NCI-H510A (cell line): Measurements from ENCODE around the gene EIF5.
"Not testable (repeated sequence)": the region's sequence is repeated elsewhere in the genome, so short reads cannot be mapped to it uniquely, and the experiment has no call there.

Experiments
- DNase-seq: peaks from one replicate; lab custom pipeline; 2025; lab: John Stamatoyannopoulos, UW

The EIF5 gene

DNA sequence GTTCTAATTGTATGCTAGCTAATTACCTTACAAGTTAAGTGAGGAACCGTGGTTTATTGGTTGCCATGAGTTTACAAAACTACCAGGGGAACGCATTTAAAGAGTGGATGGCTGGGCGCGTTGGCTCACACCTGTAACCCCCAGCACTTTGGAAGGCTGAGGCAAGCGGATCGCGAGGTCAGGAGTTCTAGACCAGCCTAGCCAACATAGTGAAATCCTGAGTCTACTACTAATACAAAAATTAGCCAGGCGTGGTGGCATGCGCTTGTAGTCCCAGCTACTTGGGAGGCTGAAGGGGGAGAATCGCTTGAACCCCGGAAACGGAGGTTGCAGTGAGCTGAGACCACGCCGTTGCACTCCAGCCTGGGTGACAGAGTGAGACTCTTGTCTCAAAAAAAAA lies 2.2 kb downstream of the EIF5 start:
- DNase-seq: no peak

- DNase-seq: no peak
These were observed 3.8 kb downstream of the EIF5 start for GRCh38 chr14:103337794-103338193.

- DNase-seq: no peak
These were observed 5.5 kb downstream of the EIF5 start for GRCh38 chr14:103339561-103339960.

GRCh38 chr14:103340480-103341212 lies 6.6 kb downstream of the EIF5 start:
- no peak for DNase-seq

DNA sequence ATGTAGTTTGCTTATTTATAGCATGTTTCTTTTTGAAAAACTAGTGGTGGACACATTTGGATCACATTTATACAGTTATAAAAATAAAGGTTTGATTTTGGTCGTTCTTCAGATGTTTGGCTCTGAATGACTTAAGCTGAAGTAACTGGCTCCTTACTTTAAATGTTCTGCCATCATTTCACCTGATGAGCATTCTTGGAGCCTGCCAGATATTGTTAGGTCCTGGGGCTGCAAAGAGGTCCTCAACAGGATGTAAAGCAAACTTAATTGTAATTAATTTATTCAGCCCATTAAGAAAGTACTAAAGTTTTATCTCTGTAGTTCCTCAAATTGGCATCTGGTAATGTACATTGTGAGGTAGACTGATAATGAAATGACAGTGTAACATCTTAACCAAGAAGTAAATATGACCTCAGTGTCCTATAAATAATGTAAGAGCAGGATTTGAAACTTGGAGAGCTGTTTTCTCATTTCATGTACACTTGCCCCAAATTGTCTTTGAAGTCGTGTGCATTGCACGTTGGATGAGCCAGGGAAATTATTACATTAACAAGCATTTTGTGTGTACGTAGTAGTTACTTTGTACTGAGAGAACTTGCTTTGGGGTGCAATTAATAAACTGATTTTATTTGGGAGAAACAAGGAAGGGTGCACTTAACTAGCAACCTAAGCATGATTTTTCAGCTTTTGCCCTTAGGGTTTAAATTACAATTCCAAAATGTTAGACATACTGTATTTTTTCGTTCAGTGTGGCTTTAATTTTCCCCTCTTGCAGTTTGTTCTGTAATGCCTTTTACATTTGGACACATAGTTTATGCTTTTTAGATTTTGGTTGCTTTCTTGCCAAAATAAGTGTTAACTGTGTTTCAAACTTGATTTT lies 7.5 kb downstream of the EIF5 start:
- no peak for DNase-seq

GRCh38 chr14:103343164-103343879 lies 9.3 kb downstream of the EIF5 start:
- DNase-seq: no peak

- no peak for DNase-seq
These were observed 10.1 kb downstream of the EIF5 start for GRCh38 chr14:103343905-103344797.

DNA sequence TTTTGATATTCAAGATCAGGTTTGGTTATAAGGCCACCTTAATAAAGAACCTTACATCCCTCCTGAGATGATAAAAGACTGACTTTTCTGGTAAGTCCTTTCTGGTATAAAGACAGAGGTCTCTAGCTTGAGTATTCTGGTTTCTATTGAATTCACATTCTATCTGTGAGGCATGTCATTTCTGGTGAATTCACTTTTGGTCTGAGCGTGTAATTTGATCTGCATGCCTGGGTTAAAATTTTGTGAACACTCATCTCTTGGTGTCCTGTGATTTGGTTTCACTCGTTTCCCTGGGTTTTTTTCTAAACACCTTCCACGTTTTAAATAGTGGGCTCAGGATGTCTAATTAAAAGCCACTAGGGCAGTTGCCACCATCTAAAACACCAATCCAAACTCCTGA lies 12.2 kb downstream of the EIF5 start:
- DNase-seq: no peak

DNA sequence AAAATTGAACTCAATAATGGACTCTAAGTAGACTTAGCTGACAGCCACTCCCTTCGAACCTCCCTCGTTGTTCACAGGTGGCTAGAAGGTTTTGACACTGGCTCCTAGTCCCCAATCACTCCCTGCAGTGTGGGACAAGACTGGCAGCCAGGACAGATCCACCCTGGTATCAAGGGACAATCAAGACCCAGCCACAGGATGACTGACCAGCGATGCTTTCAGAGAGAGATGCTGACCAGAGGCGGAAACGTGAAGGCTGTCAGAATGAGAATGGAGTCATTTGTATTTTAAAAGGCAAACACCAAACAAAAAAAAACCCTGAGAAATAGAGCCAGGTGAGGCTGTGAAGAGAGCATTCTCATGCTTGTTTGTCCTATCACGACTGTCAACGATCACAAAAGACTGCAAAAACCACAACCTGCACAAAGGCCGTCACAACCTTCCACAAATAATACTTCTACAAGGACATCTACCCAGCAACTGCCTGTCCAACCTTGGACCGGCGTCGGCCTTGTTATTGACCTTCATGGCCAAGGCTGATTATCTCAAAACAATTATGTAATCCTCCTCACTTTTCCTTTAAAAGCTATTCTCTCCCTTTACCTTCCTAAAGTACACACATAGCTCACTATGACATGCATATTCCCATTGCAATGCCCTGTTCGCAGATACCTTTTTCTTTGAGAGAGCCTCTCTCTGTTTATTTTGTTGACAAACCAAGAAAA lies 13.2 kb downstream of the EIF5 start:
- no peak for DNase-seq

DNA sequence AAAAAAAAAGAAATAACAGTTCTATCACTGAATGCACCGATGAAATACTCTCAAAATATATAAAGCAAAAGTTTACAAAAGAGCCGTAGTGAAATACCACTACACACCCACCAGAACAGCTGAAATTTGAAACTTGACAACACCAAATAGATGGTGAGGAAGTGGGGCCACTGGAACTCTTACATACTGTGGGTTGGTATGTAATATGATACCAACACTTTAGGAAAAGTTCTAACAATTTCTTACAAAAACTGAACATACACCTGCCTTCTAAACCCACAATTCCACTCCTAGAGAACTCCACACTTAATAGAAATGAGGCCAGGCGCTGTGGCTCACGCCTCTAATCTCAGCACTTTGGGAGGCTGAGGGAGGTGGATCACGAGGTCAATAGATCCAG lies 14.1 kb downstream of the EIF5 start:
- no peak for DNase-seq

GRCh38 chr14:103349982-103350381 lies 15.9 kb downstream of the EIF5 start:
- DNase-seq: no peak

DNA sequence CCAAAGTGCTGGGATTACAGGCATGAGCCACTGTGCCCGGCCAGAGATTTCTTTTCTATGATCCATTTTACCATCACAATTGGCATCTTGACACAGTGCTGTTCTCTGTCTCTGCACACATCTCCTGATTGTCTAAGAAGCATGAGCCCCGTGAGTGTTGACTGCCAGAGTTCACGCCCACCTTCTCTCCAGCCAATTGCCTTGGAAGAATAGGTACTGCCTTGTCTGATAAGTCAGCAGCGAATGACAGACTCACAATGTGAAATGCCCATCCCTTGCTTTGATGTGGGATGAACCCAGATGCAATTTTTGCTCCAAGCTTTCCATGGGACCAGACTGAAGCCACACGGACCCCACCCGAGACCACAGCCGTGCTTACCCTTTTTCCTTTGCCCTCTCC lies 19.3 kb downstream of the EIF5 start:
- no peak for DNase-seq

GRCh38 chr14:103354141-103354540 lies 20.1 kb downstream of the EIF5 start:
- DNase-seq: no peak

- DNase-seq: no peak
These were observed 22.1 kb downstream of the EIF5 start for GRCh38 chr14:103356024-103356682.

GRCh38 chr14:103357552-103357951 lies 23.5 kb downstream of the EIF5 start:
- DNase-seq: not testable (repeated sequence)

GRCh38 chr14:103360548-103360947 lies 26.5 kb downstream of the EIF5 start:
- no peak for DNase-seq

GRCh38 chr14:103361867-103362266 lies 27.8 kb downstream of the EIF5 start:
- no peak for DNase-seq

DNA sequence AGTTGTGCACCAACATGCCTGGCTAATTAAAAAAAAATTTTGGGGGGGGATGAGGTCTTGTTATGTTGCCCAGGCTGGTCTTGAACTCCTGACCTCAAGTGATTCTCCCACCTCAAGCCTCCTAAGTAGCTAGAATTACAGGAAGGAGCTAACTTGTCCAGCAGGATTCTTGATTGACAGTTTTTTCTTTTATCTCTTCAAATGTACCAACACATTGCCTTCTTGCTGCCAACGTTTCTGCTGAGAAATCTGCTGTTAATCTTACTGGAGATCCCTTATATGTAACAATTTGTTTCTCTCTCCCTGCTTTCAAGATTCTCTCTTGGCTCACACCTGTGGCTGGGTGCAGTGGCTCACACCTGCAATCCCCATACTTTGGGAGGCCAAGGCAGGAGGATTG lies 28.7 kb downstream of the EIF5 start:
- DNase-seq: no peak

- DNase-seq: no peak
These were observed 32.7 kb downstream of the EIF5 start for GRCh38 chr14:103366741-103367140.

- DNase-seq: no peak
These were observed 34.0 kb downstream of the EIF5 start for GRCh38 chr14:103367995-103368394.
